HG03103 (cell line): ENCODE results near the gene PLXNA3.

Experiments
- ATAC-seq: cut with Tn5 transposase; IDR thresholded peaks from one replicate; pipeline ENCODE4 v1.9.1; 2021; ENCODE audit warnings: low read depth; ENCODE audit not compliant: unreplicated experiment

PLXNA3 gene

GRCh38 chrX:154476821-154477220 is 18.7 kb downstream of the PLXNA3 start:
- ATAC-seq, result no peak

GRCh38 chrX:154477891-154478477 is 19.9 kb downstream of the PLXNA3 start:
- ATAC-seq, result no peak

- ATAC-seq, result peak; percentile 91
Measured at GRCh38 chrX:154478728-154479622, 20.9 kb downstream of the PLXNA3 start, which contains the start of gene LAGE3. Gene LAGE3 (minus strand): TSS chrX:154479281. CDS start chrX:154478915, 366 bp downstream.

- ATAC-seq, result no peak
Measured at GRCh38 chrX:154481195-154481594, 23.1 kb downstream of the PLXNA3 start.

GRCh38 chrX:154481911-154482601 is 24.0 kb downstream of the PLXNA3 start:
- no peak for ATAC-seq

- ATAC-seq, result no peak
Measured at GRCh38 chrX:154482786-154483185, 24.7 kb downstream of the PLXNA3 start.

GRCh38 chrX:154483325-154483724 is 25.2 kb downstream of the PLXNA3 start:
- ATAC-seq, result no peak

- ATAC-seq, result no peak
Measured at GRCh38 chrX:154484255-154485149, 26.4 kb downstream of the PLXNA3 start.

- no peak for ATAC-seq
Measured at GRCh38 chrX:154485150-154486051, 27.3 kb downstream of the PLXNA3 start.

GRCh38 chrX:154486052-154486395 is 27.9 kb downstream of the PLXNA3 start:
- no peak for ATAC-seq

GRCh38 chrX:154486396-154487207 is 28.5 kb downstream of the PLXNA3 start, which contains the start of gene UBL4A:
Gene UBL4A (minus strand): TSS chrX:154486615. CDS start chrX:154486584, 31 bp downstream.
- ATAC-seq, result no peak

GRCh38 chrX:154487518-154488290 is 29.6 kb downstream of the PLXNA3 start:
- ATAC-seq, result no peak

GRCh38 chrX:154488336-154489075 is 30.4 kb downstream of the PLXNA3 start:
- ATAC-seq, result no peak

- no peak for ATAC-seq
Measured at GRCh38 chrX:154489182-154489581, 31.1 kb downstream of the PLXNA3 start.

GRCh38 chrX:154490021-154490413 is 31.9 kb downstream of the PLXNA3 start:
- no peak for ATAC-seq

- ATAC-seq, result peak; percentile 62
Measured at GRCh38 chrX:154490414-154491083, 32.5 kb downstream of the PLXNA3 start, which contains the start of gene SLC10A3. Gene SLC10A3 (minus strand): TSS chrX:154490629. CDS start chrX:154488940, 1,689 bp downstream.
